RWPE2 (cell line): ENCODE results near the gene ANO2.

Experiments used
- ATAC-seq: fragments of 200-7000 bp; cut with Tn5 transposase; 3 replicates; pipeline ENCODE4 v1.9.1; 2021; ENCODE audit warnings: low read depth
- DNase-seq: peaks from one replicate; pipeline ENCODE4 v3.0.0-alpha.2; 2020; ENCODE audit warnings: low spot score
- H3K27ac ChIP-seq: fragments of 450-650 bp; 2 replicates; pipeline ENCODE4 v1.5.1; 2017; ENCODE audit warnings: mild to moderate bottlenecking; ENCODE audit not compliant: poor library complexity, severe bottlenecking
- H3K27me3 ChIP-seq: fragments of 250-450 bp; sonication (Bioruptor Pico); 2 replicates; pipeline ENCODE4 v1.5.1; 2021; ENCODE audit warnings: mild to moderate bottlenecking, moderate library complexity; ENCODE audit not compliant: insufficient read depth, poor library complexity, severe bottlenecking
- H3K36me3 ChIP-seq: fragments of 250-450 bp; sonication (Bioruptor Pico); 2 replicates; pipeline ENCODE4 v1.5.1; 2020; ENCODE audit warnings: low read depth, mild to moderate bottlenecking, moderate library complexity
- H3K4me1 ChIP-seq: fragments of 250-450 bp; sonication (Bioruptor Pico); 2 replicates; pipeline ENCODE4 v1.5.1; 2021; ENCODE audit warnings: mild to moderate bottlenecking, moderate library complexity; ENCODE audit not compliant: insufficient read depth, poor library complexity, severe bottlenecking
- H3K4me3 ChIP-seq: fragments of 250-450 bp; sonication (Bioruptor Pico); 2 replicates; pipeline ENCODE4 v1.5.1; 2021; ENCODE audit warnings: mild to moderate bottlenecking, moderate library complexity; ENCODE audit not compliant: severe bottlenecking
- H3K9me3 ChIP-seq: fragments of 250-450 bp; sonication (Bioruptor Pico); 2 replicates; pipeline ENCODE4 v1.5.1; 2021; ENCODE audit warnings: mild to moderate bottlenecking, moderate library complexity; ENCODE audit not compliant: severe bottlenecking
- TF ChIP-seq, protein P1 (sequence below): fragments of 450-650 bp; IDR thresholded peaks from one replicate; pipeline ENCODE4 v1.5.1; 2017; ENCODE audit warnings: mild to moderate bottlenecking, moderate library complexity; ENCODE audit not compliant: poor library complexity, severe bottlenecking

The ANO2 gene

GRCh38 chr12:5875851-5876250 lies 69.2 kb downstream of the ANO2 start:
- TF ChIP-seq, protein P1, sequence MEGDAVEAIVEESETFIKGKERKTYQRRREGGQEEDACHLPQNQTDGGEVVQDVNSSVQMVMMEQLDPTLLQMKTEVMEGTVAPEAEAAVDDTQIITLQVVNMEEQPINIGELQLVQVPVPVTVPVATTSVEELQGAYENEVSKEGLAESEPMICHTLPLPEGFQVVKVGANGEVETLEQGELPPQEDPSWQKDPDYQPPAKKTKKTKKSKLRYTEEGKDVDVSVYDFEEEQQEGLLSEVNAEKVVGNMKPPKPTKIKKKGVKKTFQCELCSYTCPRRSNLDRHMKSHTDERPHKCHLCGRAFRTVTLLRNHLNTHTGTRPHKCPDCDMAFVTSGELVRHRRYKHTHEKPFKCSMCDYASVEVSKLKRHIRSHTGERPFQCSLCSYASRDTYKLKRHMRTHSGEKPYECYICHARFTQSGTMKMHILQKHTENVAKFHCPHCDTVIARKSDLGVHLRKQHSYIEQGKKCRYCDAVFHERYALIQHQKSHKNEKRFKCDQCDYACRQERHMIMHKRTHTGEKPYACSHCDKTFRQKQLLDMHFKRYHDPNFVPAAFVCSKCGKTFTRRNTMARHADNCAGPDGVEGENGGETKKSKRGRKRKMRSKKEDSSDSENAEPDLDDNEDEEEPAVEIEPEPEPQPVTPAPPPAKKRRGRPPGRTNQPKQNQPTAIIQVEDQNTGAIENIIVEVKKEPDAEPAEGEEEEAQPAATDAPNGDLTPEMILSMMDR = no peak
- DNase-seq = no peak
- Histone ChIP-seq H3K4me1 (no peaks in the 10 kb centered on the region), H3K36me3 (no peaks in the 10 kb centered on the region), H3K4me3 (no peak overlapping the region), H3K27ac (no peak overlapping the region), H3K9me3 (no peaks in the 10 kb centered on the region), H3K27me3 (no peaks in the 10 kb centered on the region)
- no peak for ATAC-seq

- TF ChIP-seq, protein P1 = no peak
- DNase-seq (no peak), ATAC-seq (no peak)
- Histone ChIP-seq H3K9me3 (no peaks in the 10 kb centered on the region), H3K4me1 (no peaks in the 10 kb centered on the region), H3K27me3 (no peaks in the 10 kb centered on the region), H3K27ac (no peak overlapping the region), H3K4me3 (no peak overlapping the region), H3K36me3 (no peaks in the 10 kb centered on the region)
These were observed 70.5 kb downstream of the ANO2 start for GRCh38 chr12:5874514-5874913.

DNA sequence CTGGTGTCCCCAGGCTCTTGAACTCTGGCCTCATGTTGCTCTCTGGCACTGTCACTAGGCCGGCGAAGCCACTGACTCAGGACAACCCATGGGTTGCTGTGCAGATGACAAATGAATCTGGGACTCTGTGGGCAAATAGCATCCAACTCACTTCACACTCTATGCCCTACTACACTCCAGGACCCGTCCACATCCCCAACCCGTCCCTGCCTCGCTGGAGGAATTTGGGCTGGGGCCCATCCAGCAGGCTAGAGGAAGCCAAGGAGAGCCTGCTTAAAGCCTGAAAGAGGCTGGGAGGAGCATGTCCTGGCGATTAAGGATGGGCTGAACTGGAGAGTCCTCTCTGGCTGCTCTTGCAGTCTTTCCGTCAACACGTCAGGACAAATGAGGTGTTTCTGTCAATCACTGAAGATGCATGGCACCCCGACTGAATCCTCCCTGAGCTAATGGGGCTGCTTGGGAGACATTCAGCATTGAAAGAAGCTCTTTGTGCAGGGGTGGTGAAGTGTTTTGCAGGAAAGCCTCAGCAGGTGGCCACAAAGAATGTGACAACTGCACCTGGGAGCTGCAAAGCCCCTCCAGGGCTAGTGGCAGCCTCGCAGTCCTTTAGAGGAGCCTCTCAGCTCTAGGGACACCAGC lies 71.7 kb downstream of the ANO2 start:
- DNase-seq (no peak), ATAC-seq (no peak)
- H3K9me3 ChIP-seq = no peaks in the 10 kb centered on the region
- no peaks in the 10 kb centered on the region for H3K27me3 ChIP-seq
- TF ChIP-seq, protein P1 = no peak
- H3K4me3 ChIP-seq = no peak overlapping the region
- no peak overlapping the region for H3K27ac ChIP-seq
- H3K4me1 ChIP-seq = no peaks in the 10 kb centered on the region
- no peaks in the 10 kb centered on the region for H3K36me3 ChIP-seq

DNA sequence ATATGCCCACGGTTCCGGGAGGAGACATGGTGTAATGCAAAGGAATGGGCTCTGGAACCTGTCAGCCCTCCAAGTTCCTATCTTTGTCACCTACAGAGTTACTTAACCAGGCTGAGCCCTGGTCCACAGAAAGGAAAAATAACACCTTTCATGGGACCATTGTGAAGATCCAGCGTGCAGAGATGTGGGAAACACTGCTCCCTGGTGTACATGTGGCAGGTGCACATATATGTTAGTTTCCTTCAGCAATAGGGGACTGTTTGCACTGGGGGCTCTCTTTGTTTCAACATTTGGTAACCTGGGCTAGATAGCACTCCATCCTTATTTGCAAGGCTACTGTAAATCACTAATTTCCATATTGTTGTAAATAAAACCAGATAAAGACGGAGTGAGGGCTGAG lies 72.3 kb downstream of the ANO2 start:
- ATAC-seq = 0 out of 3 replicates have a peak, but pooled peaks have one; percentile 40
- TF ChIP-seq, protein P1 = peak; percentile 48
- DNase-seq = no peak
- Histone ChIP-seq H3K27ac (no peak overlapping the region), H3K36me3 (no peaks in the 10 kb centered on the region), H3K4me1 (no peaks in the 10 kb centered on the region), H3K4me3 (no peak overlapping the region), H3K9me3 (no peaks in the 10 kb centered on the region), H3K27me3 (no peaks in the 10 kb centered on the region)

DNA sequence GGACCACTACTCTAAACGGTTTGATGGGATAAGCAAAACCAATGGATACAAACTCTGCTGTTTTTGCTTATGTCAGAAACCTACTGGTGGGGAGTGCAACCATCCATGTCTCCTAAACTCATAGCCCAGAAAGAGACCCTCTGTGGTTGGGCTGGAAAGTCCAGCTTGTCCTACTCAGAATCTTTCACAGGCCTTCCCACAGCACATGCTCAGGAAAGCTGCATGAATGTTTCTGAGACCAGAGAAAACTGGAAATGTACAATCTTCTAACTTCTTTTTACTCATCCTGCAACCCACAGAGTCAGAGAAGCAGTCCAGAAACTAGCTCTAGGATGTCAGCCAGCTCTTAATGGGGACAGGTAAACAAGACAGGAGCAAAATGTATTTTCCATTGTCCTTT lies 73.3 kb downstream of the ANO2 start:
- Histone ChIP-seq H3K4me1 (no peaks in the 10 kb centered on the region), H3K27ac (no peak overlapping the region), H3K27me3 (no peaks in the 10 kb centered on the region), H3K36me3 (no peaks in the 10 kb centered on the region), H3K9me3 (no peaks in the 10 kb centered on the region), H3K4me3 (no peak overlapping the region)
- no peak for DNase-seq
- no peak for ATAC-seq
- TF ChIP-seq, protein P1 = no peak
